HG03460 (cell line): ENCODE results near the gene TNNT1.

Experiments used
- ATAC-seq: cut with Tn5 transposase; IDR thresholded peaks from one replicate; pipeline ENCODE4 v1.9.1; 2021; ENCODE audit not compliant: unreplicated experiment

TNNT1 gene

DNA sequence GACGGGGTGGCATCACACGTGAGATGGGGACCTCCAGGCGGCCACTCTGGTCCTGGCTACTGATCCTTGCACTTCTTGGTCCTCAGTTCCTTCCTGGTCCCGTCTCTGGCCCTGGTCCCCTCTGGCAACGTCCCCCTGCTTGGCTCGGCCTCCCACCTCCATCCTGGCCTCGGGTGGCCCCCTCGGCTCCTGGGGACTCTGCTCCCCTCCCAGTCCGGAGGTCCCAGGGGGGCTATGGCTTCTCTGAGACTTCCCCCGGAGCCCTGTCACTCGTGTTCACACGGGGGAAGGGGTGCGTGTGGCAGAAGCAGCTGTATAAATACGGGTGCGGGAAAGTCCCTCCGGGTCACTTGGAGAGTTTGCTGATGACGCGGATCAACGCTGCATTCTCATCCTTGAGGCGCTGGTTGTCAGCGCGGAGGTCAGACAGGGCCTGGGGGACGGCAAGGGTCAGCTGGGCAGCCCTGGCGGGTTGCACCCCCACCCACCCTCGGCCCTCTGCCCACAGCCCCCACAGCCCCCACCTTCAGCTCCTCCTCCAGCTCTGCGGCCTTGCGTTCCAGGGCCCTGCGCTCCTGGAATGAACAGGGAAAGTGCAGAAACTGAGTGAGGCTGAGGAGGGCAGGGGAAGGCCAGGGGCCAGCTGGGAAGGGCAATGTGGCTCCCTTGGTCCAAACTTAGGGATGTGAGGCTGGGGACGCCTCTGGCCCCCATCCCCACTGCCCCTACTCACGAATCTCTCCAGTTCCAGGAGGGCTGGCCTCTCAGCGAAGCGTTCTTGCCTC lies 57.7 kb downstream of the TNNT1 start:
- no peak for ATAC-seq

- no peak for ATAC-seq
Observed at GRCh38 chr19:55090564-55090963, 58.4 kb downstream of the TNNT1 start.

DNA sequence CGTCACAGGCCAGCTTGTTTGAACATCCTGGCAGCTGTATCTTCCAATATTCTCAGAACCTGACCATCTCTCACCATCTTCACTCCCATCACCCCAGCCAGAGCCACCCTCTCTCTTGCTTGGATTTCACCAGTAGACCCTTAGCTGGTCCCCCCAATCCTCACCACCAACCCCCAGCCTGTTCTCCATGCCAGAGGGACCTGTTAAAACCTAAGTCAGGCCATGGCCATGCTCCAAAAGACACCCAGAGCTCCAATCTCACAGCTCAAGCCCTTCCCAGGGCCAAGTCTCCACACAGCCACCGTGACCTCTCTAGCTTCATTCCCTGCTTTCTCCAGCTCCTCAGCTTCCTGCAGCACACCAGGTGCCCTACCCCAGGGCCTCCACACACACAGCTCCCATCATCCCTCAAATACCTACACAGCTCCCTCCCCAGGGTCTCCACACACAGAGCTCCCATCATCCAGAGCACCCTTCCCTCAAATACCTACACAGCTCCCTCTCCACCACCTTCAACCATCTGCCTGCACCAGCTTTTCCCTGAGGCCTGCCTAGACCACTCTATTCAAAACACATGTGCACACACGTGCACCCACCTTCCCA lies 59.6 kb downstream of the TNNT1 start:
- ATAC-seq = no peak

GRCh38 chr19:55088543-55089341 lies 60.3 kb downstream of the TNNT1 start:
- no peak for ATAC-seq

- no peak for ATAC-seq
Observed at GRCh38 chr19:55088021-55088451, 61.0 kb downstream of the TNNT1 start.

DNA sequence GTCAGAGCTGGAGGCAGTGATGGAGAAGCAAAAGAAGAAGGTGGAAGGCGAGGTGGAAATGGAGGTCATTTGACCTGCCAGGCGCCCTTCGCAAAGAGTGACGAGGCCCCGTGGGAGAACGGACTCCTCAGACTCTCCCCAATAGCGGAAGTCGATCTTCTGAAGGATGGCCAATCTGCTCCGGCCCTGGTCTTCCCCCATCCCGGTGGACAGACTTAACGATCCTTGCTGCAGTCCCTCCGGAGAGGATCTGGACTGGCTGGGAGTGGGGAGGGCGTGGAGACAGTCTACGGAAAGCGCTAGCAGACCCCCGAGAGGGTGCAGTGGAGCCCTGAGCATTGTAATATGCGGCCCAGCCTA lies 61.5 kb downstream of the TNNT1 start:
- ATAC-seq = no peak

- no peak for ATAC-seq
Observed at GRCh38 chr19:55086730-55087541, 62.1 kb downstream of the TNNT1 start.

- no peak for ATAC-seq
Observed at GRCh38 chr19:55085923-55086715, 62.9 kb downstream of the TNNT1 start.

GRCh38 chr19:55084416-55084815 lies 64.6 kb downstream of the TNNT1 start:
- no peak for ATAC-seq

DNA sequence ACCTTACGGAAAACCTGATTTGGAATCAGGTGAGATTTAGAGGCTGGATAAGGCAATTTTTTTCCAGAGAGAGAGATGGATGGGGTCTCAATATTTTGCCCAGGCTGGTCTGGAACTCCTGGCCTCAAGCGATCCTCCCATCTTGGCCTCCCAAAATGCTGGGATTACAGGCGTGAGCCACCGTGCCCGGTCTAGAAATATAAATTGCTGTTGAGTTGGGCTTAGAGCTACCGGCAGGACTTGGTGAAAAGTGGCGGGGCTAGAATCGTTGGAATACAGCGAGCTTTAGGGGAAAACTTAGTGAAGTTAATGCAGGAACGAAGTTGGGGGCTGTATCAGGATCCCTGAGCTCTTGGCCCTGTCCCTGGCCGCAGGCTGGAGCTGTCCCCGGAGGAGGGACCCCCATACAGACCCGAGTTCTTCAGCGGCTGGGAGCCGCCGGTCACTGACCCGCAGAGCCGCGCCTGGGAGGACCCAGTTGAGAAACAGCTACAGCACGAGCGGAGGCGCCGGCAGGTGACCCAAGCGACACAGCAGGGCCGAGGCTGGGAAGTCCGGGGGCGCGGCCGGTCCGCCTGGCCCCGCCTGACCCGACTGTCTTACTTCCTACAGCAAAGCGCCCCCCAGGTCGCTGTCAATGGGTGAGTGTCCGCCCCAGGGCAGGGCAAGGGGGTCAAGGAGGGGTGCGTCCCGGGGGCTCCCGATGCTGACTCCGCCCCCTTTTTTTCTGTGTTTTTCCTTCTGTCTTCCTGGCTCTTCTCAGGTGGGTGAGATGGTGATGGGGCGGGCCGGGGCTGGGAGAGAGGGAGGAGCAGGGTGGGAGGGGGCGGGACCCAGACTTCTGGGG lies 65.8 kb downstream of the TNNT1 start:
- no peak for ATAC-seq
